Measurements from ENCODE around the gene USP21. TPM values are rescaled to one million over a fixed set of nuclear protein-coding genes. Genes with fewer than 3 reads are reported as not detected.

The USP21 gene
- total RNA-seq, 1 donor from 2014 or later, result 3.3 TPM

GRCh38 chr1:161215076-161215475 is 55.8 kb downstream of the USP21 start, which contains the start of gene FCER1G:
Gene FCER1G, plus strand, starts transcription at chr1:161215295. Its CDS starts 27 bp downstream, at chr1:161215322.
- DNase-seq (ENCODE audit: low read depth in 2 of 2), result no peak

Other genes with a start within 250 kb of the USP21 start
- gene ITLN2, start 204.7 kb upstream of the USP21 start, total RNA-seq, result not detected in 2 replicates
- gene F11R, start 138.3 kb upstream of the USP21 start, total RNA-seq, result 92.2 and 191 TPM in 2 replicates
- gene TSTD1, start 120.5 kb upstream of the USP21 start, total RNA-seq, result 6.0 and 6.7 TPM in 2 replicates
- gene USF1, start 113.5 kb upstream of the USP21 start, total RNA-seq, result 83.2 and 94.9 TPM in 2 replicates
- gene ARHGAP30, start 89.6 kb upstream of the USP21 start, total RNA-seq, result not detected in 2 replicates
- under 0.01 and 0.26 TPM in 2 replicates for gene NECTIN4, start 69.9 kb upstream of the USP21 start, total RNA-seq
- 0.76 and 1.7 TPM in 2 replicates for gene KLHDC9, start 61.1 kb upstream of the USP21 start, total RNA-seq
- gene PFDN2, start 41.5 kb upstream of the USP21 start, total RNA-seq, result 27.7 and 31.1 TPM in 2 replicates
- 8.6 and 10.0 TPM in 2 replicates for gene NIT1, start 41.4 kb upstream of the USP21 start, total RNA-seq
- gene DEDD, start 26.8 kb upstream of the USP21 start, total RNA-seq, result 32.3 and 60.6 TPM in 2 replicates
- 108 and 127 TPM in 2 replicates for gene UFC1, start 5.5 kb upstream of the USP21 start, total RNA-seq
- 13.0 and 18.3 TPM in 2 replicates for gene PPOX, start 6.9 kb downstream of the USP21 start, total RNA-seq
- 17.5 and 28.6 TPM in 2 replicates for gene B4GALT3, start 18.0 kb downstream of the USP21 start, total RNA-seq
- gene ADAMTS4, start 39.6 kb downstream of the USP21 start, total RNA-seq, result 12.5 and 15.8 TPM in 2 replicates
- 196 and 206 TPM in 2 replicates for gene NDUFS2, start 42.9 kb downstream of the USP21 start, total RNA-seq
- gene FCER1G, start 55.8 kb downstream of the USP21 start, total RNA-seq, result 0.13 and 0.26 TPM in 2 replicates
- not detected in 2 replicates for gene APOA2, start 64.1 kb downstream of the USP21 start, total RNA-seq
- 12.2 and 14.4 TPM in 2 replicates for gene TOMM40L, start 66.6 kb downstream of the USP21 start, total RNA-seq
- gene NR1I3, start 78.7 kb downstream of the USP21 start, total RNA-seq, result not detected in 2 replicates
- not detected in 2 replicates for gene PCP4L1, start 99.2 kb downstream of the USP21 start, total RNA-seq
- gene MPZ, start 150.5 kb downstream of the USP21 start, total RNA-seq, result 1.5 and 2.0 TPM in 2 replicates
- gene SDHC, start 154.9 kb downstream of the USP21 start, total RNA-seq, result 18.0 and 21.5 TPM in 2 replicates
- not detected in 2 replicates for gene CFAP126, start 208.4 kb downstream of the USP21 start, total RNA-seq